GM18508 (cell line): Measurements from ENCODE around the gene LRRC40.
"Not testable (repeated sequence)": the region's sequence is repeated elsewhere in the genome, so short reads cannot be mapped to it uniquely, and the experiment has no call there.

Source experiments
- ATAC-seq: cut with Tn5 transposase; IDR thresholded peaks from one replicate; pipeline ENCODE4 v1.9.1; 2021; ENCODE audit warnings: moderate number of reproducible peaks; ENCODE audit not compliant: insufficient read depth, unreplicated experiment

The LRRC40 gene

GRCh38 chr1:70204139-70204538, 1.2 kb downstream of the LRRC40 start:
- ATAC-seq = no peak

- no peak for ATAC-seq
Observed at GRCh38 chr1:70202173-70202758, 3.1 kb downstream of the LRRC40 start.

GRCh38 chr1:70200065-70200464, 5.3 kb downstream of the LRRC40 start:
- no peak for ATAC-seq

GRCh38 chr1:70196333-70196732, 9.0 kb downstream of the LRRC40 start:
- no peak for ATAC-seq

GRCh38 chr1:70195342-70195741, 10.0 kb downstream of the LRRC40 start:
- peak; percentile 91 for ATAC-seq

- ATAC-seq = no peak
Observed at GRCh38 chr1:70194601-70195000, 10.8 kb downstream of the LRRC40 start.

GRCh38 chr1:70192446-70192845, 12.9 kb downstream of the LRRC40 start:
- ATAC-seq = not testable (repeated sequence)

- no peak for ATAC-seq
Observed at GRCh38 chr1:70190180-70190579, 15.2 kb downstream of the LRRC40 start.

- ATAC-seq = no peak
Observed at GRCh38 chr1:70188522-70188921, 16.9 kb downstream of the LRRC40 start.

- ATAC-seq = not testable (repeated sequence)
Observed at GRCh38 chr1:70185181-70185580, 20.2 kb downstream of the LRRC40 start.

GRCh38 chr1:70171512-70171911, 33.9 kb downstream of the LRRC40 start:
- ATAC-seq = no peak

- no peak for ATAC-seq
Observed at GRCh38 chr1:70169018-70169839, 36.1 kb downstream of the LRRC40 start.

GRCh38 chr1:70168283-70168682, 37.1 kb downstream of the LRRC40 start:
- ATAC-seq = no peak

GRCh38 chr1:70164350-70164749, 41.0 kb downstream of the LRRC40 start:
- no peak for ATAC-seq

GRCh38 chr1:70156529-70157120, 48.8 kb downstream of the LRRC40 start:
- ATAC-seq = no peak

GRCh38 chr1:70153739-70154138, 51.6 kb downstream of the LRRC40 start:
- ATAC-seq = no peak

GRCh38 chr1:70150444-70150843, 54.9 kb downstream of the LRRC40 start:
- ATAC-seq = no peak

- no peak for ATAC-seq
Observed at GRCh38 chr1:70146488-70146887, 58.9 kb downstream of the LRRC40 start.

- no peak for ATAC-seq
Observed at GRCh38 chr1:70143048-70143659, 62.2 kb downstream of the LRRC40 start.

- no peak for ATAC-seq
Observed at GRCh38 chr1:70142075-70142474, 63.3 kb downstream of the LRRC40 start.

GRCh38 chr1:70140894-70141293, 64.5 kb downstream of the LRRC40 start:
- ATAC-seq = no peak
